HepG2 (cell line): ENCODE results near the gene ZNF483.

Experiments used
- ATF7 ChIP-seq, 2 experiments: fragments of 450-650 bp in 1 of 2; sonication (generic) in 1 of 2; formaldehyde crosslinking in 1 of 2; IDR thresholded peaks; 2 replicates each; pipeline versions ENCODE4 v1.4.0 to v1.6.1; 2016 to 2020; ENCODE audit warnings: antibody characterized with exemption in 1 of 2, mild to moderate bottlenecking in 1 of 2, missing genetic modification reagents in 1 of 2
- DZIP1 ChIP-seq: sonication (generic); formaldehyde crosslinking; IDR thresholded peaks from 2 replicates; pipeline ENCODE4 v1.5.0; 2020; ENCODE audit warnings: mild to moderate bottlenecking, missing genetic modification reagents
- HIVEP1 ChIP-seq: sonication (generic); formaldehyde crosslinking; IDR thresholded peaks from 2 replicates; pipeline ENCODE4 v1.4.0; 2020; ENCODE audit warnings: mild to moderate bottlenecking, missing genetic modification reagents
- HNRNPLL ChIP-seq: fragments of 200-400 bp; formaldehyde crosslinking; IDR thresholded peaks from 2 replicates; pipeline ENCODE4 v1.6.1; 2017; ENCODE audit warnings: mild to moderate bottlenecking, low read depth, low read length; ENCODE audit not compliant: poor library complexity, severe bottlenecking
- KDM5B ChIP-seq: sonication (generic); formaldehyde crosslinking; IDR thresholded peaks from 2 replicates; pipeline ENCODE4 v1.4.0; 2020; ENCODE audit warnings: missing genetic modification reagents, mild to moderate bottlenecking, borderline replicate concordance
- MATR3 ChIP-seq: sonication (generic); formaldehyde crosslinking; IDR thresholded peaks from 2 replicates; pipeline ENCODE4 v1.4.0; 2020; ENCODE audit warnings: missing genetic modification reagents
- MYC ChIP-seq: sonication (generic); formaldehyde crosslinking; IDR thresholded peaks from 2 replicates; pipeline ENCODE4 v1.9.0; 2021; ENCODE audit warnings: missing genetic modification reagents, borderline replicate concordance
- POLR2A ChIP-seq, 2 experiments: IDR thresholded peaks; 2 replicates each; pipeline ENCODE4 v1.6.1; 2011; ENCODE audit warnings: low read depth in 2 of 2, low read length in 2 of 2, mild to moderate bottlenecking in 1 of 2, moderate library complexity in 1 of 2; ENCODE audit not compliant: insufficient read depth in 1 of 2
- SMARCE1 ChIP-seq: fragments of 450-650 bp; IDR thresholded peaks from 2 replicates; pipeline ENCODE4 v1.6.1; 2017; ENCODE audit warnings: borderline replicate concordance
- SMC3 ChIP-seq: IDR thresholded peaks from 2 replicates; pipeline ENCODE4 v1.6.1; 2011; ENCODE audit warnings: low read length, improper control_type of control experiment
- ZNF766 ChIP-seq: sonication (generic); formaldehyde crosslinking; IDR thresholded peaks from 2 replicates; pipeline ENCODE4 v1.5.0; 2020; ENCODE audit warnings: missing genetic modification reagents, borderline replicate concordance
- TF ChIP-seq, protein P1 (sequence below): sonication (generic); formaldehyde crosslinking; IDR thresholded peaks from 2 replicates; pipeline ENCODE4 v1.5.0; 2020; ENCODE audit warnings: mild to moderate bottlenecking, missing genetic modification reagents, moderate library complexity
- TF ChIP-seq, protein P2 (sequence below): sonication (generic); formaldehyde crosslinking; IDR thresholded peaks from 2 replicates; pipeline ENCODE4 v1.5.0; 2020; ENCODE audit warnings: missing genetic modification reagents, mild to moderate bottlenecking, borderline replicate concordance
- TF ChIP-seq, protein P3 (sequence below): sonication (generic); formaldehyde crosslinking; IDR thresholded peaks from 2 replicates; pipeline ENCODE4 v1.4.0; 2020; ENCODE audit warnings: missing genetic modification reagents

- TF ChIP-seq HIVEP1 (CRISPR knock-in tag) (no peak), KDM5B (CRISPR knock-in tag) (peak; percentile 45; the same call in 1 of the 2 replicates), POLR2A (IDR thresholded peaks at IDR 0.05; ENCODE audit: insufficient read depth in 1 of 2, low read depth in 2 of 2, low read length in 2 of 2) (peak; percentile 64 to 75), MATR3 (CRISPR knock-in tag) (no peak), ATF7 (IDR thresholded peaks at IDR 0.05) (no peak), ATF7 (CRISPR knock-in tag; IDR thresholded peaks at IDR 0.05) (no peak), DZIP1 (CRISPR knock-in tag) (no peak), MYC (no peak), ZNF766 (CRISPR knock-in tag) (no peak), HNRNPLL (no peak), SMARCE1 (no peak), SMC3 (no peak)
- TF ChIP-seq, protein P1, sequence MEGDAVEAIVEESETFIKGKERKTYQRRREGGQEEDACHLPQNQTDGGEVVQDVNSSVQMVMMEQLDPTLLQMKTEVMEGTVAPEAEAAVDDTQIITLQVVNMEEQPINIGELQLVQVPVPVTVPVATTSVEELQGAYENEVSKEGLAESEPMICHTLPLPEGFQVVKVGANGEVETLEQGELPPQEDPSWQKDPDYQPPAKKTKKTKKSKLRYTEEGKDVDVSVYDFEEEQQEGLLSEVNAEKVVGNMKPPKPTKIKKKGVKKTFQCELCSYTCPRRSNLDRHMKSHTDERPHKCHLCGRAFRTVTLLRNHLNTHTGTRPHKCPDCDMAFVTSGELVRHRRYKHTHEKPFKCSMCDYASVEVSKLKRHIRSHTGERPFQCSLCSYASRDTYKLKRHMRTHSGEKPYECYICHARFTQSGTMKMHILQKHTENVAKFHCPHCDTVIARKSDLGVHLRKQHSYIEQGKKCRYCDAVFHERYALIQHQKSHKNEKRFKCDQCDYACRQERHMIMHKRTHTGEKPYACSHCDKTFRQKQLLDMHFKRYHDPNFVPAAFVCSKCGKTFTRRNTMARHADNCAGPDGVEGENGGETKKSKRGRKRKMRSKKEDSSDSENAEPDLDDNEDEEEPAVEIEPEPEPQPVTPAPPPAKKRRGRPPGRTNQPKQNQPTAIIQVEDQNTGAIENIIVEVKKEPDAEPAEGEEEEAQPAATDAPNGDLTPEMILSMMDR (CRISPR knock-in tag) = no peak
- TF ChIP-seq, protein P2, sequence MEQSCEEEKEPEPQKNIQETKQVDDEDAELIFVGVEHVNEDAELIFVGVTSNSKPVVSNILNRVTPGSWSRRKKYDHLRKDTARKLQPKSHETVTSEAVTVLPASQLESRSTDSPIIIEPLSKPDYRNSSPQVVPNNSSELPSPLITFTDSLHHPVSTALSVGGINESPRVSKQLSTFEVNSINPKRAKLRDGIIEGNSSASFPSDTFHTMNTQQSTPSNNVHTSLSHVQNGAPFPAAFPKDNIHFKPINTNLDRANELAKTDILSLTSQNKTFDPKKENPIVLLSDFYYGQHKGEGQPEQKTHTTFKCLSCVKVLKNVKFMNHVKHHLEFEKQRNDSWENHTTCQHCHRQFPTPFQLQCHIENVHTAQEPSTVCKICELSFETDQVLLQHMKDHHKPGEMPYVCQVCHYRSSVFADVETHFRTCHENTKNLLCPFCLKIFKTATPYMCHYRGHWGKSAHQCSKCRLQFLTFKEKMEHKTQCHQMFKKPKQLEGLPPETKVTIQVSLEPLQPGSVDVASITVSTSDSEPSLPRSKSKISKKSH (CRISPR knock-in tag) = peak; percentile 73; the same call in 1 of the 2 replicates
- TF ChIP-seq, protein P3, sequence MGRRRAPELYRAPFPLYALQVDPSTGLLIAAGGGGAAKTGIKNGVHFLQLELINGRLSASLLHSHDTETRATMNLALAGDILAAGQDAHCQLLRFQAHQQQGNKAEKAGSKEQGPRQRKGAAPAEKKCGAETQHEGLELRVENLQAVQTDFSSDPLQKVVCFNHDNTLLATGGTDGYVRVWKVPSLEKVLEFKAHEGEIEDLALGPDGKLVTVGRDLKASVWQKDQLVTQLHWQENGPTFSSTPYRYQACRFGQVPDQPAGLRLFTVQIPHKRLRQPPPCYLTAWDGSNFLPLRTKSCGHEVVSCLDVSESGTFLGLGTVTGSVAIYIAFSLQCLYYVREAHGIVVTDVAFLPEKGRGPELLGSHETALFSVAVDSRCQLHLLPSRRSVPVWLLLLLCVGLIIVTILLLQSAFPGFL (CRISPR knock-in tag) = no peak
These were observed 42.1 kb upstream of the ZNF483 start for GRCh38 chr9:111482694-111483438.
